Stimulated activated CD4-positive, alpha-beta T cell treated with anti-CD3 and anti-CD28 coated beads, Interleukin-1b, Interleukin-23, amount 100 ng/mL, for 24 hours (primary cell): Measurements from ENCODE around the gene ELMOD3.
"Not testable (repeated sequence)": the region's sequence is repeated elsewhere in the genome, so short reads cannot be mapped to it uniquely, and the experiment has no call there.

Source experiments
- DNase-seq, 4 experiments: peaks; one replicate each; pipeline ENCODE4 v3.0.0-alpha.2; 2020; ENCODE audit warnings: low read depth in 4 of 4, low spot score in 1 of 4

Gene ELMOD3

GRCh38 chr2:85439569-85439968 is 85.0 kb downstream of the ELMOD3 start:
- DNase-seq = not testable (repeated sequence)

- no peak for DNase-seq
Observed at GRCh38 chr2:85439986-85440385, 85.4 kb downstream of the ELMOD3 start.

- DNase-seq = no peak
Observed at GRCh38 chr2:85440729-85441128, 86.2 kb downstream of the ELMOD3 start.
